H9 (cell line): ENCODE data around the gene SYP. TPM values are rescaled to one million over a fixed set of nuclear protein-coding genes. Genes with fewer than 3 reads are reported as not detected.
"Not testable (repeated sequence)": the region's sequence is repeated elsewhere in the genome, so short reads cannot be mapped to it uniquely, and the experiment has no call there.

Experiments
- DNase-seq: peaks from one replicate; pipeline ENCODE4 v3.0.0-alpha.2; 2017
- H2AFZ ChIP-seq: one replicate; pipeline ENCODE4 v1.6.1; 2013; ENCODE audit warnings: mild to moderate bottlenecking, low read length, control low read depth, moderate library complexity
- H2AK5ac ChIP-seq: 2 replicates; pipeline ENCODE4 v1.6.1; 2013; ENCODE audit warnings: low read length, control low read depth, mixed read lengths; ENCODE audit not compliant: insufficient read length
- H2BK120ac ChIP-seq: one replicate; pipeline ENCODE4 v1.6.1; 2013; ENCODE audit warnings: low read depth, mild to moderate bottlenecking, low read length, control low read depth, inconsistent platforms; ENCODE audit not compliant: poor library complexity, severe bottlenecking
- H2BK12ac ChIP-seq: 2 replicates; pipeline ENCODE4 v1.6.1; 2013; ENCODE audit warnings: low read length, control low read depth, mixed read lengths, low read depth; ENCODE audit not compliant: insufficient read length
- H2BK15ac ChIP-seq: 2 replicates; pipeline ENCODE4 v1.6.1; 2013; ENCODE audit warnings: low read depth, low read length, control low read depth
- H2BK20ac ChIP-seq: one replicate; pipeline ENCODE4 v1.6.1; 2013; ENCODE audit warnings: low read depth, mild to moderate bottlenecking, low read length, control low read depth, inconsistent platforms; ENCODE audit not compliant: poor library complexity, severe bottlenecking
- H2BK5ac ChIP-seq: 2 replicates; pipeline ENCODE4 v1.6.1; 2013; ENCODE audit warnings: low read length, control low read depth, mixed read lengths; ENCODE audit not compliant: insufficient read length
- H3K14ac ChIP-seq: 2 replicates; pipeline ENCODE4 v1.6.1; 2013; ENCODE audit warnings: low read length, control low read depth; ENCODE audit not compliant: insufficient read depth
- H3K18ac ChIP-seq: 2 replicates; pipeline ENCODE4 v1.6.1; 2013; ENCODE audit warnings: low read depth, mild to moderate bottlenecking, mixed read lengths, low read length, control low read depth; ENCODE audit not compliant: insufficient read length
- H3K23ac ChIP-seq: 2 replicates; pipeline ENCODE4 v1.6.1; 2013; ENCODE audit warnings: low read length, control low read depth, mixed read lengths, low read depth; ENCODE audit not compliant: insufficient read length
- H3K23me2 ChIP-seq: 2 replicates; pipeline ENCODE4 v1.6.1; 2013; ENCODE audit warnings: low read depth, mild to moderate bottlenecking, mixed read lengths, low read length, control low read depth; ENCODE audit not compliant: insufficient read length, poor library complexity, severe bottlenecking
- H3K27ac ChIP-seq: 2 replicates; pipeline ENCODE4 v1.5.1; 2013; ENCODE audit warnings: low read length, control low read depth, mixed read lengths, low read depth; ENCODE audit not compliant: insufficient read length
- H3K27me3 ChIP-seq: 2 replicates; pipeline ENCODE4 v1.6.1; 2013; ENCODE audit warnings: low read length, control low read depth, inconsistent platforms; ENCODE audit not compliant: insufficient read depth
- H3K4ac ChIP-seq: 2 replicates; pipeline ENCODE4 v1.6.1; 2013; ENCODE audit warnings: low read depth, mild to moderate bottlenecking, control low read depth, inconsistent platforms, low read length, moderate library complexity
- H3K4me1 ChIP-seq: 2 replicates; pipeline ENCODE4 v1.6.1; 2013; ENCODE audit warnings: low read length, control low read depth, inconsistent platforms; ENCODE audit not compliant: insufficient read depth
- H3K4me2 ChIP-seq: 2 replicates; pipeline ENCODE4 v1.6.1; 2013; ENCODE audit warnings: low read length, control low read depth, mixed read lengths; ENCODE audit not compliant: insufficient read length, insufficient read depth
- H3K56ac ChIP-seq: 2 replicates; pipeline ENCODE4 v1.6.1; 2013; ENCODE audit warnings: low read depth, mild to moderate bottlenecking, mixed read lengths, low read length, control low read depth; ENCODE audit not compliant: insufficient read length
- H3K79me1 ChIP-seq: 2 replicates; pipeline ENCODE4 v1.6.1; 2013; ENCODE audit warnings: low read depth, mild to moderate bottlenecking, moderate library complexity, low read length, control low read depth, inconsistent platforms; ENCODE audit not compliant: insufficient read depth, poor library complexity, severe bottlenecking
- H3K79me2 ChIP-seq: 2 replicates; pipeline ENCODE4 v1.6.1; 2013; ENCODE audit warnings: low read length, control low read depth, inconsistent platforms; ENCODE audit not compliant: insufficient read depth
- H3K9ac ChIP-seq: 2 replicates; pipeline ENCODE4 v1.6.1; 2013; ENCODE audit warnings: low read length, control low read depth, mixed read lengths; ENCODE audit not compliant: insufficient read length; ENCODE audit errors: extremely low read depth
- H3K9me3 ChIP-seq: one replicate; pipeline ENCODE4 v1.6.1; 2013; ENCODE audit warnings: low read depth, low read length, inconsistent platforms; ENCODE audit not compliant: control insufficient read depth
- H3T11ph ChIP-seq: one replicate; pipeline ENCODE4 v1.6.1; 2013; ENCODE audit warnings: mild to moderate bottlenecking, low read length, control low read depth, inconsistent platforms
- H4K20me1 ChIP-seq: one replicate; pipeline ENCODE4 v1.6.1; 2013; ENCODE audit not compliant: control insufficient read depth, insufficient read length, insufficient read depth
- H4K5ac ChIP-seq: 2 replicates; pipeline ENCODE4 v1.6.1; 2013; ENCODE audit warnings: low read depth, mild to moderate bottlenecking, mixed read lengths, low read length, control low read depth; ENCODE audit not compliant: insufficient read length
- H4K8ac ChIP-seq: replicated peaks from 2 replicates; pipeline ENCODE4 v1.6.1; 2013; ENCODE audit warnings: low read length, control low read depth, mixed read lengths, low read depth; ENCODE audit not compliant: insufficient read length
- H4K91ac ChIP-seq: 2 replicates; pipeline ENCODE4 v1.6.1; 2013; ENCODE audit warnings: low read depth, mild to moderate bottlenecking, moderate library complexity, mixed read lengths, low read length, control low read depth; ENCODE audit not compliant: insufficient read length
- H3K27ac Mint-ChIP-seq, 3 experiments: 2 replicates in 2 of 3; 3 replicates in 1 of 3; pipeline ENCODE4 v1.8.0; 2020 to 2021; ENCODE audit warnings: mixed read lengths in 3 of 3, mild to moderate bottlenecking in 1 of 3, moderate library complexity in 1 of 3
- H3K27me3 Mint-ChIP-seq: 2 replicates; pipeline ENCODE4 v1.8.0; 2021; ENCODE audit warnings: low read depth, mild to moderate bottlenecking, moderate library complexity, mixed read lengths
- H3K36me3 Mint-ChIP-seq, 3 experiments: 2 replicates in 2 of 3; 3 replicates in 1 of 3; pipeline ENCODE4 v1.8.0; 2020 to 2021; ENCODE audit warnings: low read depth in 3 of 3, mixed read lengths in 3 of 3; ENCODE audit not compliant: insufficient read depth in 1 of 3
- H3K4me1 Mint-ChIP-seq, 2 experiments: 2 replicates each; pipeline ENCODE4 v1.8.0; 2020; ENCODE audit warnings: mixed read lengths in 2 of 2
- H3K4me3 Mint-ChIP-seq, 2 experiments: 2 replicates in 1 of 2; 3 replicates in 1 of 2; pipeline ENCODE4 v1.8.0; 2020 to 2021; ENCODE audit warnings: mild to moderate bottlenecking in 2 of 2, mixed read lengths in 2 of 2, moderate library complexity in 1 of 2
- H3K9me3 Mint-ChIP-seq, 2 experiments: 2 replicates in 1 of 2; 3 replicates in 1 of 2; pipeline ENCODE4 v1.8.0; 2020; ENCODE audit warnings: mild to moderate bottlenecking in 2 of 2, mixed read lengths in 2 of 2, moderate library complexity in 1 of 2
- WGBS: extraction: QIAGEN DNeasy Blood & Tissue Kit; methylation state at CpG from one replicate; pipeline ENCODE4 v1.1.7; 2013; ENCODE audit warnings: missing lambda C conversion rate, low lambda C conversion rate, mixed read lengths; ENCODE audit not compliant: insufficient read length; ENCODE audit errors: extremely low coverage; 5-methylcytosine and 5-hydroxymethylcytosine counted together
- total RNA-seq: library from RNA; stranded (reverse); gene quantifications from 2 replicates; pipeline ENCODE4 v1.2.1, GENCODE V29; 2021
- TF ChIP-seq, protein P1 (sequence below): fragments of 200-600 bp; sonication (generic); conservative IDR thresholded peaks from 3 replicates; pipeline ENCODE4 v1.8.0; 2021; ENCODE audit warnings: antibody characterized with exemption, mild to moderate bottlenecking

The SYP gene
- total RNA-seq, 1 experiment from 2014 or later: 1.8 TPM

DNA sequence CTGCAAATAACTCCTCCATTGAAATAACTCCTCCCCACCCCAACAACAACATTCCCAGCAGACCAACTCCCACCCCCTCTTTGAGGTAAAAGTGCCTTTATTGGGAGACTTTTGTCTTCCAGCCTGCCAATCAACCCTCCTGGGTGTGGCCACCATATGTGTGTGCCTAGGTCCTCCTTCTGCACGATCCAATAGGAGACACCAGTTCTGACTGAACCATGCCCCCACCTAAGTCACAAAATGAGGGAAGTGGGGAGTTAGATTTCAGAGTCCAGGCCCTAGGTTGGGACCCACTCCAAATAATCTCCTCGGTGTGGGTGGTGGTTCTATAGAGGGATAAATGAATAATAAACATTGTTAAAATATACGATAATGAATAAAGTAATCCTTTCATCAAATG, 25.3 kb downstream of the SYP start:
- Mint-ChIP-seq H3K9me3 (peaks cover 68 to 73% of the 10 kb centered on the region in 2 experiments), H3K36me3 (peaks cover 28 to 46% (median 38%) of the 10 kb centered on the region in 3 experiments), H3K27me3 (peaks cover 28% of the 10 kb centered on the region), H3K4me1 (peaks cover 0 to 12% of the 10 kb centered on the region in 2 experiments; a peak in 2 of 4 replicates), H3K27ac (no peak overlapping the region), H3K4me3 (no peak overlapping the region; a peak in 2 of 5 replicates)
- Histone ChIP-seq H3K18ac (no peak overlapping the region), H3K79me1 (no peaks in the 10 kb centered on the region), H2BK120ac (no peak overlapping the region), H2BK5ac (no peak overlapping the region), H3K79me2 (no peaks in the 10 kb centered on the region), H4K20me1 (no peaks in the 10 kb centered on the region), H4K8ac (no peak overlapping the region), H2BK15ac (no peak overlapping the region), H3K27me3 (no peaks in the 10 kb centered on the region; the same call in 1 of the 2 replicates), H3K23ac (no peak overlapping the region), H3K4me1 (no peaks in the 10 kb centered on the region), H3K9me3 (peaks cover 15% of the 10 kb centered on the region), H2AFZ (no peak overlapping the region), H3K4me2 (no peak overlapping the region), H3K9ac (no peak overlapping the region), H2AK5ac (no peak overlapping the region), H2BK20ac (no peak overlapping the region), H3T11ph (no peak overlapping the region), H3K56ac (no peak overlapping the region), H2BK12ac (no peak overlapping the region), H3K23me2 (peaks cover 10% of the 10 kb centered on the region), H3K4ac (no peak overlapping the region), H3K14ac (no peak overlapping the region), H4K5ac (no peak overlapping the region), H3K27ac (no peak overlapping the region), H4K91ac (no peak overlapping the region)
- no CpG with 5 or more reads among the region's 3 CpGs for WGBS
- TF ChIP-seq, protein P1, sequence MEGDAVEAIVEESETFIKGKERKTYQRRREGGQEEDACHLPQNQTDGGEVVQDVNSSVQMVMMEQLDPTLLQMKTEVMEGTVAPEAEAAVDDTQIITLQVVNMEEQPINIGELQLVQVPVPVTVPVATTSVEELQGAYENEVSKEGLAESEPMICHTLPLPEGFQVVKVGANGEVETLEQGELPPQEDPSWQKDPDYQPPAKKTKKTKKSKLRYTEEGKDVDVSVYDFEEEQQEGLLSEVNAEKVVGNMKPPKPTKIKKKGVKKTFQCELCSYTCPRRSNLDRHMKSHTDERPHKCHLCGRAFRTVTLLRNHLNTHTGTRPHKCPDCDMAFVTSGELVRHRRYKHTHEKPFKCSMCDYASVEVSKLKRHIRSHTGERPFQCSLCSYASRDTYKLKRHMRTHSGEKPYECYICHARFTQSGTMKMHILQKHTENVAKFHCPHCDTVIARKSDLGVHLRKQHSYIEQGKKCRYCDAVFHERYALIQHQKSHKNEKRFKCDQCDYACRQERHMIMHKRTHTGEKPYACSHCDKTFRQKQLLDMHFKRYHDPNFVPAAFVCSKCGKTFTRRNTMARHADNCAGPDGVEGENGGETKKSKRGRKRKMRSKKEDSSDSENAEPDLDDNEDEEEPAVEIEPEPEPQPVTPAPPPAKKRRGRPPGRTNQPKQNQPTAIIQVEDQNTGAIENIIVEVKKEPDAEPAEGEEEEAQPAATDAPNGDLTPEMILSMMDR: no peak
- no peak for DNase-seq

- H3K27ac ChIP-seq, H3K4me2 ChIP-seq, H2AFZ ChIP-seq, H3K4ac ChIP-seq, H3K79me2 ChIP-seq, H3K27me3 ChIP-seq, DNase-seq, H4K20me1 ChIP-seq, H2BK15ac ChIP-seq, H3K79me1 ChIP-seq, H2AK5ac ChIP-seq, H4K91ac ChIP-seq, H3K23ac ChIP-seq, H3K4me1 ChIP-seq, H3K27ac Mint-ChIP-seq, H4K8ac ChIP-seq, H2BK5ac ChIP-seq, H3K56ac ChIP-seq, H2BK12ac ChIP-seq, H2BK120ac ChIP-seq, H2BK20ac ChIP-seq, H3K14ac ChIP-seq, H3T11ph ChIP-seq, H3K9ac ChIP-seq, H4K5ac ChIP-seq, H3K18ac ChIP-seq, H3K4me3 Mint-ChIP-seq, H3K9me3 ChIP-seq: not testable (repeated sequence)
- no CpG with 5 or more reads among the region's 8 CpGs for WGBS
- H3K4me1 Mint-ChIP-seq: peaks cover 0 to 12% of the 10 kb centered on the region in 2 experiments; a peak in 2 of 4 replicates
- H3K23me2 ChIP-seq: peaks cover 10% of the 10 kb centered on the region
- peaks cover 34% of the 10 kb centered on the region for H3K27me3 Mint-ChIP-seq
- H3K36me3 Mint-ChIP-seq: peaks cover 20 to 38% (median 29%) of the 10 kb centered on the region in 3 experiments
- peaks cover 66 to 72% of the 10 kb centered on the region in 2 experiments for H3K9me3 Mint-ChIP-seq
These were observed 26.4 kb downstream of the SYP start for GRCh38 chrX:49173544-49173943.
